Ascending aorta (tissue), 2 donors: ENCODE data around the gene ITGB3BP. TPM values are rescaled to one million over a fixed set of nuclear protein-coding genes. Genes with fewer than 3 reads are reported as not detected.

Experiments used
- DNase-seq, 2 donors: peaks; one replicate each; pipeline ENCODE4 v3.0.0-alpha.2; 2019; ENCODE audit warnings: low spot score in 2 of 2
- H3K27ac ChIP-seq, 2 donors: fragments of 200-600 bp; sonication (generic); one replicate each; pipeline ENCODE4 v1.5.1; 2016 to 2017; ENCODE audit warnings: mild to moderate bottlenecking in 1 of 2
- H3K27me3 ChIP-seq: fragments of 200-600 bp; sonication (generic); one replicate; pipeline ENCODE4 v1.5.1; 2017
- H3K36me3 ChIP-seq, 2 donors: fragments of 200-600 bp; sonication (generic); one replicate each; pipeline ENCODE4 v1.5.1; 2016
- H3K4me1 ChIP-seq, 2 donors: fragments of 200-600 bp; sonication (generic); one replicate each; pipeline ENCODE4 v1.5.1; 2016 to 2017; ENCODE audit warnings: mild to moderate bottlenecking in 1 of 2
- H3K4me3 ChIP-seq, 2 donors: fragments of 200-600 bp; sonication (generic); one replicate each; pipeline ENCODE4 v1.5.1; 2016 to 2017; ENCODE audit warnings: mild to moderate bottlenecking in 1 of 2
- H3K9me3 ChIP-seq, 2 donors: fragments of 200-600 bp; sonication (generic); one replicate each; pipeline ENCODE4 v1.5.1; 2016
- intact Hi-C: fragments of 100-400 bp; cut with DNase I; formaldehyde crosslinking; loops from one replicate; pipeline ENCODE4 v1.15.1; 2023
- total RNA-seq: library from RNA; depleted of rRNA; stranded (reverse); fragments of >200 nt; gene quantifications from one replicate; pipeline ENCODE4 v1.1.0, GENCODE V29; 2016
- TF ChIP-seq, protein P1 (sequence below), 3 experiments: fragments of 200-600 bp in 2 of 3; fragments of 450-650 bp in 1 of 3; sonication (generic) in 2 of 3; IDR thresholded peaks; one replicate each; pipeline ENCODE4 v1.5.1; 2016 to 2019; ENCODE audit warnings: antibody characterized with exemption in 3 of 3, mild to moderate bottlenecking in 1 of 3, moderate library complexity in 1 of 3

ITGB3BP gene
- total RNA-seq, 1 donor from 2014 or later: 4.2 TPM

DNA sequence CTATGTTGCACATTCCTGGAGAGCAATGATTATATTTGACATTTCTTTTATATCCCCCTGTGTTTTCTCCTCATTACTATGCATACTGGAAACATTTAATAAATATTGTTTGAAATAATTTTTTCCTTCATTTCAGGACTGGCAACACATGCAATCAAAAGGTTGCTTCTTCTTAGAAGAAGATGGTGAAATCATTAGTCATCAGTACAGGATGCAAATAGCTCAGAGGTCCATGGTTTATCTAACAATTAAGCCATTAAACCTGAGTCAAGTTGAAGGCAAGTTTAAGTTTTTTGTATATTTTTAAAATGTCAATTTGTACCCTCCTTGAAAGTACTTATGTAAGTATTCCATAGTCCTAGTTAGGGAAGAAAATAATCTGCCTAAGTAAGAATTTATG is 22.8 kb upstream of the ITGB3BP start:
- Histone ChIP-seq H3K27ac (no peak overlapping the region), H3K36me3 (peaks cover 2 to 7% of the 10 kb centered on the region in 2 donors), H3K9me3 (no peaks in the 10 kb centered on the region), H3K4me3 (no peak overlapping the region), H3K27me3 (no peaks in the 10 kb centered on the region), H3K4me1 (no peaks in the 10 kb centered on the region)
- intact Hi-C loops: no loop called here
- no peak for DNase-seq
- TF ChIP-seq, protein P1, sequence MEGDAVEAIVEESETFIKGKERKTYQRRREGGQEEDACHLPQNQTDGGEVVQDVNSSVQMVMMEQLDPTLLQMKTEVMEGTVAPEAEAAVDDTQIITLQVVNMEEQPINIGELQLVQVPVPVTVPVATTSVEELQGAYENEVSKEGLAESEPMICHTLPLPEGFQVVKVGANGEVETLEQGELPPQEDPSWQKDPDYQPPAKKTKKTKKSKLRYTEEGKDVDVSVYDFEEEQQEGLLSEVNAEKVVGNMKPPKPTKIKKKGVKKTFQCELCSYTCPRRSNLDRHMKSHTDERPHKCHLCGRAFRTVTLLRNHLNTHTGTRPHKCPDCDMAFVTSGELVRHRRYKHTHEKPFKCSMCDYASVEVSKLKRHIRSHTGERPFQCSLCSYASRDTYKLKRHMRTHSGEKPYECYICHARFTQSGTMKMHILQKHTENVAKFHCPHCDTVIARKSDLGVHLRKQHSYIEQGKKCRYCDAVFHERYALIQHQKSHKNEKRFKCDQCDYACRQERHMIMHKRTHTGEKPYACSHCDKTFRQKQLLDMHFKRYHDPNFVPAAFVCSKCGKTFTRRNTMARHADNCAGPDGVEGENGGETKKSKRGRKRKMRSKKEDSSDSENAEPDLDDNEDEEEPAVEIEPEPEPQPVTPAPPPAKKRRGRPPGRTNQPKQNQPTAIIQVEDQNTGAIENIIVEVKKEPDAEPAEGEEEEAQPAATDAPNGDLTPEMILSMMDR (IDR thresholded peaks at IDR 0.05): no peak

DNA sequence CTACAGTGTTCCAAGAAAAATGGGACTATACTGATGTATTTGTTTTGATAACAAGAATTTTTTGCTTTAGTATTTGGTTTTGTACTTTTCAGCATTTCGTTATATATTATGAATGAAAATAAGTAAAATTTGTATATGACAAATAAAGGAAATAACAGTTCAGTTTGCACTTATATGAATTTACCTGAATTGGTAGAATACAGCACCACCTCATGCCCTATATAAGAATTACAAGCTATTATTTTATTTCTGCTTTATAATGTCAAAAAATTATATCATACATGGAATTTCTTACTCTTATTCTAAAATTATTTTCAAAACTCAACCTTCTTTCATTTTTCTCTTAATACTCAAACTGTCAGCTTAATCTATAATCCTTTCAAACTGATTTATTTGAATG is 14.9 kb upstream of the ITGB3BP start:
- Histone ChIP-seq H3K4me1 (no peaks in the 10 kb centered on the region), H3K27me3 (no peaks in the 10 kb centered on the region), H3K4me3 (no peak overlapping the region), H3K9me3 (no peaks in the 10 kb centered on the region), H3K36me3 (peaks cover 2 to 10% of the 10 kb centered on the region in 2 donors), H3K27ac (no peak overlapping the region)
- intact Hi-C loops: loop anchor here (5.0 kb wide), 1 partner anchor 696 kb away; no protein-coding TSS in a partner anchor
- no peak for DNase-seq
- TF ChIP-seq, protein P1 (IDR thresholded peaks at IDR 0.05): peak in 1 of 3 experiments; percentile 4

DNA sequence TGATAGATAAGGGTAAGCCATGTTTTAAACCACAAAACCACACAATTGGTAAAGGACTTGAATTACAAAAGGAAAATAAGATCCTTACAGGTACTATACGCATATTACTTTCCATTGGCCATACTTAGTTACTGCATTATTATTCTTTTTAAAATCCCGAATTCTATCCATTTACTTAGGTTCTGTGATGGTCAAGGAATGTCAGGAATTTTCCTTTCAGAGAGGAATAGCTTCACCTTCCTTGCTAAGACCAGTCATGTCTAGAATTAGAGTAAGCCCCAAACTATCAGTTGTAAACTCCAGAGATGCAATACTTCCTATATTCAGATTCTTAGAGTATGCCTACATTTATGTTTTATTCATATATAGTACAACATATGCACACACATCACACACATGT is 14.0 kb upstream of the ITGB3BP start:
- no peak for DNase-seq
- Histone ChIP-seq H3K4me3 (no peak overlapping the region), H3K9me3 (no peaks in the 10 kb centered on the region), H3K27ac (no peak overlapping the region), H3K4me1 (no peaks in the 10 kb centered on the region), H3K36me3 (peaks cover 1 to 16% of the 10 kb centered on the region in 2 donors), H3K27me3 (no peaks in the 10 kb centered on the region)
- intact Hi-C loops: loop anchor here (5.0 kb wide), 1 partner anchor 695 kb away; no protein-coding TSS in a partner anchor
- TF ChIP-seq, protein P1 (IDR thresholded peaks at IDR 0.05): no peak

DNA sequence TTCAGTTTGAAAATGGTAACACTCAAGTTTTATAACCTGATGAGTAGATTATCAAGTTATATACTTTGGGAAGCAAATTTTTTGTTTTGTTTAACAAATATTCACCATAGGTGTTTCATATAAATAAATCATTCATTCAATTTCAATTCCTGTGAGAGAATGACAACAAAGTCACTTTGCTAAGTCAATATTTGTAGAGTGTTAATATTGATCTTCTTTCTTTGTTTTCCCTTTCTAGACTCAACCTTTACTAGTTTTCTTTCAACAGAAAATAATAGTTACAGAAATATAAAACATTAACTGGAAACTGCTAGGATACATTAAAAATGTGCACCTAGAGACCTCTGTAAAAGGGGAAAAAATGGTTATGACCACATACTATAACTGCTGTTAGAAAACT is 11.4 kb upstream of the ITGB3BP start:
- peaks cover 0 to 16% of the 10 kb centered on the region in 2 donors for H3K36me3 ChIP-seq
- intact Hi-C loops: no loop called here
- no peak for DNase-seq

DNA sequence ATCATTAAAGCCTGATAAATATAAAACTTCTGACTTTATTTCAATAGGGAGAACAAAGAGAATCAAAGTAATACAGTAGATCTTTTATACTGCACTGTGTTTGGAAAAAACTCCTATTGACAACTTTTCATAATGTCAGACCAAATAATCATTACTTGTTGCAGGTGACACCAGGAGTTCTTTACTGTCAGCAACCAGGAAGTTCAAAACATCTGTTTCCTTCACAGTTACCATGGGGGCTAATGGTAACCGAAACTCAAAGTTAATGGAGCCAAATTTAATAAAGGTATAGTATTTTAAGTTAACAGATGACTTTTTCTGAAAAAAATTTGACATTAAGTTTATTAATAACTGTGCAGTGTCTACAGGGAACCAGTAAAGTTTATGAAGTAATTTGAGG is 10.9 kb upstream of the ITGB3BP start:
- TF ChIP-seq, protein P1 (IDR thresholded peaks at IDR 0.05): no peak
- Histone ChIP-seq H3K36me3 (peaks cover 0 to 16% of the 10 kb centered on the region in 2 donors), H3K9me3 (no peaks in the 10 kb centered on the region), H3K4me1 (no peaks in the 10 kb centered on the region), H3K27me3 (no peaks in the 10 kb centered on the region), H3K27ac (no peak overlapping the region), H3K4me3 (no peak overlapping the region)
- intact Hi-C loops: no loop called here
- no peak for DNase-seq

More for the DNA sequence above, 11.4 kb upstream of the ITGB3BP start:
- Histone ChIP-seq H3K4me3 (no peak overlapping the region), H3K9me3 (no peaks in the 10 kb centered on the region), H3K4me1 (no peaks in the 10 kb centered on the region), H3K27me3 (no peaks in the 10 kb centered on the region), H3K27ac (no peak overlapping the region)
- TF ChIP-seq, protein P1 (IDR thresholded peaks at IDR 0.05): no peak

DNA sequence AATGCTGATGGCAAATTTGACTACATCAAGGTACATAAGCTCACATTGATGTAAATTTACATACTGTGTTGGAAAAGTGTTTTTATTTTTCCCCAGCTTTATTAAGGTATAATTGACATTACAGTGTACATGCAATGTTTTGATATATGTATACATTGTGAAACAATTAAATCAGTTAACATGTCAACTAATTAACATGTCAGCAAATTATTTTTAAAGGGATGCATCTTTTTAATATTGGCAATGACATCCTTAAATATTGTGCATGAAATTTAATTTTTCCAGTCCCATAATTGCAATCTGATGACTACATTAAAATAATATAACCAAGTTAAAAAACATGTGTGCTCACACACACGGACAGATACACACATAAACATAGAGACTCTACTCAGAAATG is 9.7 kb upstream of the ITGB3BP start:
- Histone ChIP-seq H3K4me3 (no peak overlapping the region), H3K9me3 (no peaks in the 10 kb centered on the region), H3K4me1 (no peaks in the 10 kb centered on the region), H3K27me3 (no peaks in the 10 kb centered on the region), H3K36me3 (peaks cover 0 to 23% of the 10 kb centered on the region in 2 donors), H3K27ac (no peak overlapping the region)
- DNase-seq: no peak
- intact Hi-C loops: no loop called here
- TF ChIP-seq, protein P1 (IDR thresholded peaks at IDR 0.05): no peak
